IPS DF 6.9 (cell line): Measurements from ENCODE around the gene ANGPTL4.
"Not testable (repeated sequence)": the region's sequence is repeated elsewhere in the genome, so short reads cannot be mapped to it uniquely, and the experiment has no call there.

Source experiments
- DNase-seq: peaks from one replicate; pipeline ENCODE4 v3.0.0-alpha.2; 2013; ENCODE audit warnings: low read depth, low spot score
- H3K27ac ChIP-seq: one replicate; pipeline ENCODE4 v1.5.1; 2013; ENCODE audit warnings: low read length, control low read depth
- H3K27me3 ChIP-seq: 2 replicates; pipeline ENCODE4 v1.6.1; 2013; ENCODE audit warnings: mild to moderate bottlenecking, low read length; ENCODE audit not compliant: control insufficient read depth, insufficient read depth
- H3K36me3 ChIP-seq: 2 replicates; pipeline ENCODE4 v1.6.1; 2013; ENCODE audit warnings: low read length; ENCODE audit not compliant: control insufficient read depth, insufficient read depth
- H3K4me1 ChIP-seq: 2 replicates; pipeline ENCODE4 v1.6.1; 2013; ENCODE audit warnings: low read length; ENCODE audit not compliant: control insufficient read depth, insufficient read depth
- H3K4me3 ChIP-seq: 2 replicates; pipeline ENCODE4 v1.5.1; 2013; ENCODE audit warnings: mild to moderate bottlenecking, low read length
- H3K9me3 ChIP-seq: 2 replicates; pipeline ENCODE4 v1.6.1; 2013; ENCODE audit warnings: low read length, inconsistent platforms; ENCODE audit not compliant: control insufficient read depth, insufficient read depth
- whole genome bisulfite sequencing: extraction: QIAGEN DNeasy Blood & Tissue Kit; methylation state at CpG from one replicate; pipeline ENCODE4 v1.1.7; 2013; ENCODE audit warnings: mixed read lengths, missing lambda C conversion rate; ENCODE audit not compliant: insufficient read length, insufficient coverage; 5-methylcytosine and 5-hydroxymethylcytosine counted together

Gene ANGPTL4

GRCh38 chr19:8335343-8336071 is 28.4 kb upstream of the ANGPTL4 start:
- peaks cover 1% of the 10 kb centered on the region; the same call in 1 of the 2 replicates for H3K4me1 ChIP-seq
- DNase-seq, result no peak
- no CpG with 5 or more reads among the region's 79 CpGs for WGBS
- no peaks in the 10 kb centered on the region for H3K36me3 ChIP-seq
- peak overlapping the region; percentile 61 for H3K4me3 ChIP-seq
- H3K9me3 ChIP-seq, result no peaks in the 10 kb centered on the region
- no peak overlapping the region for H3K27ac ChIP-seq
- peaks cover 15% of the 10 kb centered on the region for H3K27me3 ChIP-seq

GRCh38 chr19:8336072-8336569 is 27.8 kb upstream of the ANGPTL4 start:
- DNase-seq, result no peak
- Histone ChIP-seq H3K27me3 (peaks cover 15% of the 10 kb centered on the region), H3K4me1 (peaks cover 1% of the 10 kb centered on the region; the same call in 1 of the 2 replicates), H3K4me3 (no peak overlapping the region), H3K27ac (no peak overlapping the region), H3K36me3 (no peaks in the 10 kb centered on the region), H3K9me3 (no peaks in the 10 kb centered on the region)
- WGBS, result no CpG with 5 or more reads among the region's 27 CpGs

GRCh38 chr19:8336660-8337059 is 27.3 kb upstream of the ANGPTL4 start:
- H3K36me3 ChIP-seq, result no peaks in the 10 kb centered on the region
- H3K27me3 ChIP-seq, result peaks cover 15% of the 10 kb centered on the region
- no peak overlapping the region for H3K4me3 ChIP-seq
- peaks cover 1% of the 10 kb centered on the region; the same call in 1 of the 2 replicates for H3K4me1 ChIP-seq
- no peak for DNase-seq
- no peak overlapping the region for H3K27ac ChIP-seq
- no CpG with 5 or more reads among the region's 8 CpGs for WGBS
- H3K9me3 ChIP-seq, result no peaks in the 10 kb centered on the region

DNA sequence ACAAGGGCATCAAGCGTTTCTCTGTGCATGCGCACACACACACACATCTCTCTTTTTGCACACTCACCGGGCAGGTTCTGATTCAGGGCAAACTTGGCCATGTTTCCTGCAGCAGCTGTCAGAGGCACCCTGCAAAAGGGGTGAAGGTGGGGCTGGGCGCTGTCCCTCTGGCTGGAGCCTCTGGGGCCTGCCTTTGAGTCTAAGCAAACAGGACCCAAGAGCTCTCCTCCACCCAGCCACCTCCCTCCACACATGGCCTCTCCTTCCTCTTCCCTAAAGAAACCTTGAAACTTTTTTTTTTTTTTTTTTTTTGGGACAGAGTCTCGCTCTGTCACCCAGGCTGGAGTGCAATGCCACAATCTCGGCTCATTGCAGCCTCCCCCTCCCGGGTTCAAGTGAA is 26.2 kb upstream of the ANGPTL4 start:
- WGBS, result no CpG with 5 or more reads among the region's 7 CpGs
- no peaks in the 10 kb centered on the region for H3K9me3 ChIP-seq
- no peak for DNase-seq
- H3K27ac ChIP-seq, result no peak overlapping the region
- H3K36me3 ChIP-seq, result no peaks in the 10 kb centered on the region
- H3K4me3 ChIP-seq, result no peak overlapping the region
- H3K27me3 ChIP-seq, result peaks cover 15% of the 10 kb centered on the region
- peaks cover 1% of the 10 kb centered on the region; the same call in 1 of the 2 replicates for H3K4me1 ChIP-seq

- peaks cover 5% of the 10 kb centered on the region for H3K27me3 ChIP-seq
- no peak overlapping the region for H3K4me3 ChIP-seq
- no peaks in the 10 kb centered on the region; the same call in 1 of the 2 replicates for H3K4me1 ChIP-seq
- WGBS, result no CpG with 5 or more reads among the region's 6 CpGs
- H3K36me3 ChIP-seq, result no peaks in the 10 kb centered on the region
- no peak overlapping the region for H3K27ac ChIP-seq
- no peak for DNase-seq
- H3K9me3 ChIP-seq, result no peaks in the 10 kb centered on the region
These were observed 25.1 kb upstream of the ANGPTL4 start for GRCh38 chr19:8338835-8339234.

- no peak for DNase-seq
- Histone ChIP-seq H3K27ac (no peak overlapping the region), H3K4me3 (no peak overlapping the region), H3K27me3 (no peaks in the 10 kb centered on the region), H3K36me3 (no peaks in the 10 kb centered on the region), H3K4me1 (no peaks in the 10 kb centered on the region), H3K9me3 (no peaks in the 10 kb centered on the region)
- WGBS, result no CpG with 5 or more reads among the region's 15 CpGs
These were observed 23.4 kb upstream of the ANGPTL4 start for GRCh38 chr19:8340341-8341096.

- not testable (repeated sequence) for H3K27ac ChIP-seq, H3K4me3 ChIP-seq, H3K27me3 ChIP-seq, H3K9me3 ChIP-seq, DNase-seq, H3K4me1 ChIP-seq, H3K36me3 ChIP-seq
- WGBS, result no CpG with 5 or more reads among the region's 4 CpGs
These were observed 22.5 kb upstream of the ANGPTL4 start for GRCh38 chr19:8341504-8341903.

- DNase-seq, result no peak
- WGBS, result no CpG with 5 or more reads among the region's 14 CpGs
- H3K4me1 ChIP-seq, result no peaks in the 10 kb centered on the region
- no peaks in the 10 kb centered on the region for H3K36me3 ChIP-seq
- H3K4me3 ChIP-seq, result no peak overlapping the region; the same call in 1 of the 2 replicates
- H3K9me3 ChIP-seq, result no peaks in the 10 kb centered on the region
- H3K27ac ChIP-seq, result no peak overlapping the region
- no peaks in the 10 kb centered on the region for H3K27me3 ChIP-seq
These were observed 21.7 kb upstream of the ANGPTL4 start for GRCh38 chr19:8342316-8342683.

DNA sequence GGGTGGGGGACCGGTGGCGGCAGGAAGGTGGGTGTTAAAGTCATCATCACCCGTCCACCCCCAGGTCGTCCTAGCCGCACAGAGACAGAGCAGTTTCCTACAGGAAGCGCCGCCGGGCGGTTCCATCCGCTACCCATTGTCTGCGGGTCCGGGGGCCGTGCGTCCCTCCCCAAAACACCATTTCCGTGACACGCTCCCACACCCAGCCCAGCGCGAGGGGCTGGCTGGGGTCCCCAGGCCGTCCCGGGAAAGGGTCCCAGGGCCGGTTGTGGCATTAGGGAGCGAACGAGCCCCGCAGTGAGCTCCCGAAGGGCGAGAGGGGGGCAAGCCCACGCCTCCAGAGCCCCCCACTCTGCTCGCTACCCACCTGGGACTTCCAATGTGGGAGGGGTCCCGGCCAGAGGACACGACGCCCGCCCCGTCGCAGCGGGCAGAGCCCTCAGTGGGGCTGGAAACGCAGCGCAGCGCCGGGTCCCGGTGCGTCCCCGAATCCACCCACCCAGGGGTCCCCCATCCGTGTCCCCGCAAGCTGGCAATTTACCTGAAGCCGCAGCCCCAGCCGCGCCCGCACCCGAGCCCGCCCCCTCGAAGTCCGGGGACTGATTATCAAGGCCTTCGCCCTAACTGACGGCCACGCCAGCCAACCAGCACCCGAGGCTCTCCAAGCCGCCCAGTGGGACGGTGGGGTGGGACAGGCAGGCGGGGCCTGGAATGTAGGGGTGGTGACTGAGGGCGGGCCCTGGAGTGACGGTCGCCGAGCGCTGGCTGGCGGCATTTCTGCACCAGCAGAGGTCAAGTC is 21.1 kb upstream of the ANGPTL4 start, which contains the start of gene KANK3:
KANK3 (minus strand) TSS at position 579 of the 799 bp plus-strand sequence. CDS start 5,434 bp downstream, outside the sequence.
- no peaks in the 10 kb centered on the region for H3K4me1 ChIP-seq
- peak within 1 kb of the TSS; percentile 72 for H3K4me3 ChIP-seq
- H3K27me3 ChIP-seq, result no peaks in the 10 kb centered on the region
- H3K9me3 ChIP-seq, result no peaks in the 10 kb centered on the region
- WGBS, result no CpG with 5 or more reads among the region's 65 CpGs
- H3K27ac ChIP-seq, result no peak within 1 kb of the TSS
- H3K36me3 ChIP-seq, result no peaks in the 10 kb centered on the region
- DNase-seq, result peak; percentile 96

DNA sequence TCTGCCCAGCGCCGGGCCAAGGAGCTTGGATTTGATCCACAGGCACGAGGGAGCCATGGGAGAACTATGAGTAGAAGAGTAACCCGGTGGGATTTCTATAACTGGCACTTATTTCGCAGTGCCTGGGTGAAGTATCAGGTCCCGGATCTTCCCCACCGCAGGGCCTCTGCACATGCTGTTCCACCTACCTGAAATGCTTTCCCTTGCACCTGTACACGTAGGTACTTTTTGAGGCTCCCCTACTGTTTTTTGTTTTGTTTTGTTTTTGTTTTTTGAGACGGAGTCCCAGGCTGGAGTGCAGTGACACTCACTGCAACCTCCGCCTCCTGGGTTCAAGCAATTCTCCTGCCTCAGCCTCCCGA is 20.5 kb upstream of the ANGPTL4 start:
- no CpG with 5 or more reads among the region's 11 CpGs for WGBS
- no peaks in the 10 kb centered on the region for H3K9me3 ChIP-seq
- H3K4me1 ChIP-seq, result no peaks in the 10 kb centered on the region
- no peak for DNase-seq
- no peaks in the 10 kb centered on the region for H3K27me3 ChIP-seq
- no peak overlapping the region for H3K4me3 ChIP-seq
- H3K27ac ChIP-seq, result no peak overlapping the region
- no peaks in the 10 kb centered on the region for H3K36me3 ChIP-seq
